AG09309 (cell line): ENCODE data around the gene HECTD4.
"Not testable (repeated sequence)": the region's sequence is repeated elsewhere in the genome, so short reads cannot be mapped to it uniquely, and the experiment has no call there.

ENCODE experiments used
- DNase-seq: peaks from one replicate; pipeline ENCODE4 v3.0.0-alpha.2; 2010; ENCODE audit warnings: low read depth
- H3K4me3 ChIP-seq: 2 replicates; pipeline ENCODE4 v1.5.1; 2011; ENCODE audit warnings: mild to moderate bottlenecking, low read depth, low read length, moderate library complexity; ENCODE audit not compliant: control insufficient read depth
- CTCF ChIP-seq: IDR thresholded peaks from 2 replicates; pipeline ENCODE4 v1.5.1; 2011; ENCODE audit warnings: mild to moderate bottlenecking, low read depth, low read length, inconsistent platforms; ENCODE audit not compliant: insufficient read depth, control insufficient read depth; ENCODE audit errors: missing control alignments

Gene HECTD4

GRCh38 chr12:112344220-112344619 lies 38.0 kb downstream of the HECTD4 start:
- H3K4me3 ChIP-seq: no peak overlapping the region
- TF ChIP-seq CTCF: no peak
- no peak for DNase-seq

- no peak for DNase-seq
- TF ChIP-seq CTCF: no peak
- no peak overlapping the region for H3K4me3 ChIP-seq
Measured at GRCh38 chr12:112342587-112342986, 39.6 kb downstream of the HECTD4 start.

- TF ChIP-seq CTCF: no peak
- H3K4me3 ChIP-seq: no peak overlapping the region
- DNase-seq: no peak
Measured at GRCh38 chr12:112341046-112341825, 41.0 kb downstream of the HECTD4 start.

- H3K4me3 ChIP-seq: no peak overlapping the region
- TF ChIP-seq CTCF: no peak
- DNase-seq: no peak
Measured at GRCh38 chr12:112340230-112340629, 42.0 kb downstream of the HECTD4 start.

- not testable (repeated sequence) for DNase-seq, H3K4me3 ChIP-seq
Measured at GRCh38 chr12:112334999-112335398, 47.2 kb downstream of the HECTD4 start.

- no peak for TF ChIP-seq CTCF
- H3K4me3 ChIP-seq: no peak overlapping the region
- DNase-seq: no peak
Measured at GRCh38 chr12:112333019-112333418, 49.2 kb downstream of the HECTD4 start.

GRCh38 chr12:112331886-112332285 lies 50.3 kb downstream of the HECTD4 start:
- no peak for DNase-seq
- no peak overlapping the region for H3K4me3 ChIP-seq
- TF ChIP-seq CTCF: no peak
